GM19099 (cell line): ENCODE data around the gene RALGDS.
A peak's percentile ranks its signal among the peaks of the same experiment; 100 is the strongest.

ENCODE experiments used
- POLR2A ChIP-seq: IDR thresholded peaks from 3 replicates; pipeline ENCODE4 v1.6.1; 2011; ENCODE audit warnings: low read depth; ENCODE audit not compliant: insufficient read length; ENCODE audit errors: extremely low read depth

Gene RALGDS

GRCh38 chr9:133142684-133143622 lies 21.9 kb upstream of the RALGDS start:
- no peak for TF ChIP-seq POLR2A

- TF ChIP-seq POLR2A, result no peak
Measured at GRCh38 chr9:133141833-133142595, 21.0 kb upstream of the RALGDS start.

GRCh38 chr9:133140606-133141005 lies 19.6 kb upstream of the RALGDS start:
- TF ChIP-seq POLR2A, result no peak

- no peak for TF ChIP-seq POLR2A
Measured at GRCh38 chr9:133140174-133140505, 19.1 kb upstream of the RALGDS start.

- no peak for TF ChIP-seq POLR2A
Measured at GRCh38 chr9:133139246-133140173, 18.5 kb upstream of the RALGDS start.

- TF ChIP-seq POLR2A, result no peak
Measured at GRCh38 chr9:133137451-133138231, 16.6 kb upstream of the RALGDS start.

GRCh38 chr9:133135146-133135745 lies 14.2 kb upstream of the RALGDS start:
- TF ChIP-seq POLR2A, result no peak

GRCh38 chr9:133134388-133135145 lies 13.5 kb upstream of the RALGDS start:
- no peak for TF ChIP-seq POLR2A

GRCh38 chr9:133133681-133134387 lies 12.8 kb upstream of the RALGDS start:
- peak; percentile 46 for TF ChIP-seq POLR2A

GRCh38 chr9:133132174-133132573 lies 11.1 kb upstream of the RALGDS start:
- TF ChIP-seq POLR2A, result no peak

- no peak for TF ChIP-seq POLR2A
Measured at GRCh38 chr9:133131506-133131905, 10.5 kb upstream of the RALGDS start.

- peak; percentile 63 for TF ChIP-seq POLR2A
Measured at GRCh38 chr9:133130685-133131244, 9.7 kb upstream of the RALGDS start.
